Natural killer cell (primary cell): ENCODE data around the gene ZDHHC3. TPM values are rescaled to one million over a fixed set of nuclear protein-coding genes. Genes with fewer than 3 reads are reported as not detected.

Source experiments
- ATAC-seq, 3 donors: fragments of 150-1000 bp in 2 of 3; fragments of 200-7000 bp in 1 of 3; cut with Tn5 transposase; 1 replicate in 1 of 3; 2 replicates in 2 of 3; pipeline ENCODE4 v1.10.0; 2021; ENCODE audit warnings: mild to moderate bottlenecking in 2 of 3, moderate library complexity in 2 of 3
- DNase-seq, 2 donors: peaks; one replicate each; pipeline versions ENCODE4 v3.0.0 to v3.0.0-alpha.2; 2013 to 2021; ENCODE audit warnings: mixed read lengths in 1 of 2
- H3K27ac ChIP-seq: one replicate; pipeline ENCODE4 v1.5.1; 2013; ENCODE audit warnings: mild to moderate bottlenecking, low read length
- H3K27me3 ChIP-seq: one replicate; pipeline ENCODE4 v1.6.1; 2013; ENCODE audit warnings: low read length; ENCODE audit not compliant: control insufficient read depth, insufficient read depth
- H3K36me3 ChIP-seq: one replicate; pipeline ENCODE4 v1.6.1; 2013; ENCODE audit warnings: low read length; ENCODE audit not compliant: control insufficient read depth, insufficient read depth
- H3K4me1 ChIP-seq: one replicate; pipeline ENCODE4 v1.6.1; 2013; ENCODE audit warnings: low read length; ENCODE audit not compliant: control insufficient read depth, insufficient read depth
- H3K4me3 ChIP-seq: one replicate; pipeline ENCODE4 v1.5.1; 2013; ENCODE audit warnings: low read length
- H3K9me3 ChIP-seq: one replicate; pipeline ENCODE4 v1.6.1; 2013; ENCODE audit warnings: low read length; ENCODE audit not compliant: control insufficient read depth, insufficient read depth
- H3K27ac Mint-ChIP-seq, 2 donors: one replicate each; pipeline ENCODE4 v1.8.0; 2022; ENCODE audit warnings: mild to moderate bottlenecking in 2 of 2, mixed read lengths in 2 of 2, moderate library complexity in 1 of 2
- H3K27me3 Mint-ChIP-seq, 2 donors: one replicate each; pipeline ENCODE4 v1.8.0; 2022; ENCODE audit warnings: low read depth in 2 of 2, mixed read lengths in 2 of 2
- H3K36me3 Mint-ChIP-seq: one replicate; pipeline ENCODE4 v1.8.0; 2022; ENCODE audit warnings: mixed read lengths
- H3K4me1 Mint-ChIP-seq, 2 donors: one replicate each; pipeline ENCODE4 v1.8.0; 2022; ENCODE audit warnings: mixed read lengths in 2 of 2
- H3K4me3 Mint-ChIP-seq: one replicate; pipeline ENCODE4 v1.8.0; 2022; ENCODE audit warnings: mild to moderate bottlenecking, moderate library complexity, mixed read lengths
- H3K9me3 Mint-ChIP-seq, 2 donors: one replicate each; pipeline ENCODE4 v1.8.0; 2022; ENCODE audit warnings: mixed read lengths in 2 of 2
- WGBS: methylation state at CpG from one replicate; pipeline ENCODE4 v1.1.7; 2013; ENCODE audit warnings: missing lambda C conversion rate; ENCODE audit not compliant: insufficient coverage; 5-methylcytosine and 5-hydroxymethylcytosine counted together
- intact Hi-C: fragments of 100-400 bp; cut with micrococcal nuclease; formaldehyde crosslinking; loops from one replicate; pipeline ENCODE4 v1.14.2; 2022
- total RNA-seq, 4 donors: library from RNA; stranded (reverse); fragments of 120-200 nt in 1 of 4; gene quantifications; one replicate each; pipeline versions ENCODE4 v1.2.3 to v1.2.4, GENCODE V29; 2013 to 2022
- TF ChIP-seq, protein P1 (sequence below): fragments of 200-600 bp; IDR thresholded peaks from one replicate; pipeline ENCODE4 v1.8.0; 2022; ENCODE audit warnings: antibody characterized with exemption

Gene ZDHHC3
- total RNA-seq, 3 donors from 2014 or later (not counting 1 experiment from before 2014, with no cell fraction given): 62.3 to 100.0 (median 78.6) TPM

DNA sequence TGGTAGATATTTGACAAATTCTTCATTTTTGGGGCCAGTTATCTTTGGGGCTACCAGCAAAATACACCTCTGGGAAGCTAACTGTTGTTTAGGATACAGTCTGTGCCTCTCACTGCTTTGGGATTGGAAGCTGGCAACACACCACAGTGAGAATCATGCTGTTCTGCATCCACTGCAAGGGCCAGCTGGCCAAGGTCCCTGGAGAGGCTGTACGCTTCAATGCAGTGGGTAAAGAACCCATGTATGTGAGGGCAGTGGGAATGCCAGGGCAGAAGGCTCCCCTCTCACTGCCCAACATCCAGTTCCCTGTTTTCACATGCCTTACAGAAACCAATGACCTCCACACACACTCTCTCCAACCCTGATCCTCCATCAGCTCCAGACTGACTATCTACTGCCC is 20.1 kb downstream of the ZDHHC3 start:
- TF ChIP-seq, protein P1, sequence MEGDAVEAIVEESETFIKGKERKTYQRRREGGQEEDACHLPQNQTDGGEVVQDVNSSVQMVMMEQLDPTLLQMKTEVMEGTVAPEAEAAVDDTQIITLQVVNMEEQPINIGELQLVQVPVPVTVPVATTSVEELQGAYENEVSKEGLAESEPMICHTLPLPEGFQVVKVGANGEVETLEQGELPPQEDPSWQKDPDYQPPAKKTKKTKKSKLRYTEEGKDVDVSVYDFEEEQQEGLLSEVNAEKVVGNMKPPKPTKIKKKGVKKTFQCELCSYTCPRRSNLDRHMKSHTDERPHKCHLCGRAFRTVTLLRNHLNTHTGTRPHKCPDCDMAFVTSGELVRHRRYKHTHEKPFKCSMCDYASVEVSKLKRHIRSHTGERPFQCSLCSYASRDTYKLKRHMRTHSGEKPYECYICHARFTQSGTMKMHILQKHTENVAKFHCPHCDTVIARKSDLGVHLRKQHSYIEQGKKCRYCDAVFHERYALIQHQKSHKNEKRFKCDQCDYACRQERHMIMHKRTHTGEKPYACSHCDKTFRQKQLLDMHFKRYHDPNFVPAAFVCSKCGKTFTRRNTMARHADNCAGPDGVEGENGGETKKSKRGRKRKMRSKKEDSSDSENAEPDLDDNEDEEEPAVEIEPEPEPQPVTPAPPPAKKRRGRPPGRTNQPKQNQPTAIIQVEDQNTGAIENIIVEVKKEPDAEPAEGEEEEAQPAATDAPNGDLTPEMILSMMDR: no peak
- intact Hi-C loops: no loop called here
- Histone ChIP-seq H3K4me3 (no peak overlapping the region), H3K27ac (no peak overlapping the region), H3K27me3 (no peaks in the 10 kb centered on the region), H3K9me3 (no peaks in the 10 kb centered on the region), H3K4me1 (peaks cover 7% of the 10 kb centered on the region), H3K36me3 (peaks cover 31% of the 10 kb centered on the region)
- WGBS: 100% methylated on average over 1 of the region's 1 CpG
- Mint-ChIP-seq H3K4me3 (no peak overlapping the region), H3K36me3 (no peaks in the 10 kb centered on the region), H3K27ac (no peak overlapping the region), H3K9me3 (no peaks in the 10 kb centered on the region), H3K4me1 (peaks cover 47 to 62% of the 10 kb centered on the region in 2 donors), H3K27me3 (no peaks in the 10 kb centered on the region)
- no peak for DNase-seq
- ATAC-seq: no peak

DNA sequence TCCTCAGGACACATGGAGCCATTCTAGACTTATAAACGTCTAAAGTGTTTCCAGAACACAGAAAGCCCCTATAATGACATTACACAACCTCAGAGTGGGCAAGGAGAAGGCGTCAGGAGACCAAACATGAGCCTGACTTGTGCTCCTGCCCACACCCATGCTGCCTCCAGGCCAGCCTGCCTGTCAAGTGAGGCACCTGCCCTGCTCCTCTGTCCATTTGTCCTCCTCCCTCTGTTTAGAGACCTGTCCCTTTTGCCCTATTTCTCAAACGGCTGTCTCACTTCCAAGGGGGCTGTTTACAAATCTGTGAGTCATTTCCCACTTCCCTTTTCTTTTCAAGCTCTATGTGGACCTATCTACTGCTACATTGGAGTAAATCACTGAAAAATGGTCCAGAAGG is 21.0 kb downstream of the ZDHHC3 start:
- Mint-ChIP-seq H3K9me3 (no peaks in the 10 kb centered on the region), H3K27me3 (no peaks in the 10 kb centered on the region), H3K4me1 (peaks cover 44 to 58% of the 10 kb centered on the region in 2 donors), H3K4me3 (no peak overlapping the region), H3K36me3 (no peaks in the 10 kb centered on the region), H3K27ac (peak overlapping the region in 1 of 2 donors; percentile 7)
- WGBS: 51% methylated on average over 3 of the region's 3 CpGs
- DNase-seq (no peak), ATAC-seq (peak in 2 of 3 donors; percentile 4 to 53)
- Histone ChIP-seq H3K9me3 (no peaks in the 10 kb centered on the region), H3K27me3 (no peaks in the 10 kb centered on the region), H3K27ac (no peak overlapping the region), H3K36me3 (peaks cover 33% of the 10 kb centered on the region), H3K4me1 (peaks cover 7% of the 10 kb centered on the region), H3K4me3 (no peak overlapping the region)
- TF ChIP-seq, protein P1: no peak
- intact Hi-C loops: no loop called here

DNA sequence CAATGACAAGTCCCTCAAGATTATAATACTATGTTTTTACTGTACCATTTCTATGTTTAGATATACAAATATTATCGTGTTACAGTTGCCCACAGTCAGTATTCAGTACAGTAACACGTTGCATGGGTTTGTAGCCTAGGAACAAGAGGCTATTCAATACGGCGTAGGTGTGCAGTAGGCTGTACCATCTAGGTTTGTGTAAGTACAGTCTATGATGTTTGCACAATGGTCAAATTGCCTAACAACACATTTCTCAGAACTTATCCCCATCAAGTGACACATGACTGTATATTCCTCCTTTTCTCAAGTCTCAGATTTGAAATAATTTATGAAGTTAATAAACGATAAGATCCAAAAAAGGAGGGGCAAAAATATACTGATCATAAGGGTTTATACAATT is 21.7 kb downstream of the ZDHHC3 start:
- Histone ChIP-seq H3K4me3 (no peak overlapping the region), H3K27me3 (no peaks in the 10 kb centered on the region), H3K4me1 (peaks cover 7% of the 10 kb centered on the region), H3K9me3 (no peaks in the 10 kb centered on the region), H3K27ac (no peak overlapping the region), H3K36me3 (peaks cover 33% of the 10 kb centered on the region)
- no peaks in the 10 kb centered on the region for H3K27me3 Mint-ChIP-seq
- TF ChIP-seq, protein P1: no peak
- DNase-seq (no peak), ATAC-seq (no peak)
- intact Hi-C loops: no loop called here
- peaks cover 44 to 55% of the 10 kb centered on the region in 2 donors for H3K4me1 Mint-ChIP-seq
- H3K4me3 Mint-ChIP-seq: no peak overlapping the region
- H3K9me3 Mint-ChIP-seq: no peaks in the 10 kb centered on the region
- no peaks in the 10 kb centered on the region for H3K36me3 Mint-ChIP-seq
- WGBS: 92% methylated on average over 5 of the region's 5 CpGs
- H3K27ac Mint-ChIP-seq: peak overlapping the region in 1 of 2 donors; percentile 7

DNA sequence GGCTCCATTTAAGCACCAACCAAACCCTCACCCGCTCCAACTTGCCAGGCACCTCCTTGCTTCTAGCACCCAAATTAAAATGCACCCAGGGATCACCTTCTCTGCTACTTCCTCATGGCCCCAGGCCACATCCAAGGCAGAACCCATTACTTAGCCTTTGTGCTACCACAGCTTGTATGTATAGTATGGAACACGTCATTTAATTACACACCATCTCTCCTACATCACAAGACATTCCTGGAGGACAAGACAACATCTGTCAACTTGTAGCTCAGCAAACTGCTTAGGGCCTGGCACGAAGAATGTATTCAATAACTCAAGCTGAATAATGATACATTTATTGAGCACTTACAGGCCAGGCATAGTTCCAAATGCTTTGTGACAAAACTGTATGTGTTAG is 23.3 kb downstream of the ZDHHC3 start:
- Histone ChIP-seq H3K9me3 (no peaks in the 10 kb centered on the region), H3K27ac (no peak overlapping the region), H3K4me3 (no peak overlapping the region), H3K36me3 (peaks cover 17% of the 10 kb centered on the region), H3K27me3 (no peaks in the 10 kb centered on the region), H3K4me1 (peaks cover 7% of the 10 kb centered on the region)
- H3K27ac Mint-ChIP-seq: peak overlapping the region; percentile 3 to 57
- no peaks in the 10 kb centered on the region for H3K9me3 Mint-ChIP-seq
- H3K36me3 Mint-ChIP-seq: no peaks in the 10 kb centered on the region
- H3K27me3 Mint-ChIP-seq: no peaks in the 10 kb centered on the region
- ATAC-seq (no peak), DNase-seq (no peak)
- H3K4me3 Mint-ChIP-seq: no peak overlapping the region
- WGBS: 100% methylated on average over 2 of the region's 3 CpGs
- H3K4me1 Mint-ChIP-seq: peaks cover 51 to 58% of the 10 kb centered on the region in 2 donors
- intact Hi-C loops: no loop called here
- TF ChIP-seq, protein P1: no peak
